Endothelial cell of umbilical vein (primary cell): ENCODE data around the gene GOLGA6A. TPM values are rescaled to one million over a fixed set of nuclear protein-coding genes. Genes with fewer than 3 reads are reported as not detected.

Experiments
- BruUV-seq: library from RNA; stranded (reverse); fragments of 400-500 nt; replicated peaks from 2 replicates; lab custom pipeline; 2021; lab: Mats Ljungman, UMichigan
- CTCF ChIA-PET: fragments of 300-600, 350-600 bp; sonication (Branson Sonifier 250); formaldehyde crosslinking; loops from one replicate; lab custom pipeline; 2021; ENCODE audit warnings: antibody characterized with exemption, inconsistent platforms; lab: Charles Lee
- POLR2A ChIA-PET: fragments of 300-600, 350-600 bp; sonication (Branson Sonifier 250); formaldehyde crosslinking; loops from one replicate; lab custom pipeline; 2021; ENCODE audit warnings: antibody characterized with exemption, inconsistent platforms; lab: Charles Lee
- DNase-seq: peaks from one replicate; pipeline ENCODE4 v3.0.0-alpha.2; 2011; ENCODE audit warnings: low read depth, low spot score
- FAIRE-seq: peaks from 2 replicates; lab custom pipeline; 2011; peaks lifted over from hg19 to GRCh38; lab: Jason Lieb, UNC
- H2AFZ ChIP-seq: 2 replicates; pipeline ENCODE4 v1.6.0; 2012; ENCODE audit warnings: low read depth, low read length, control low read depth, inconsistent platforms
- H3K27ac ChIP-seq: 2 replicates; pipeline ENCODE4 v1.5.1; 2011; ENCODE audit warnings: low read depth, mild to moderate bottlenecking, control low read depth, low read length, moderate library complexity; ENCODE audit not compliant: insufficient read depth
- H3K27me3 ChIP-seq, 2 experiments: 2 replicates each; pipeline versions ENCODE4 v1.6.0 to v1.6.1; 2011; ENCODE audit warnings: low read length in 2 of 2, mixed read lengths in 1 of 2; ENCODE audit not compliant: control insufficient read depth in 2 of 2, insufficient read depth in 2 of 2
- H3K36me3 ChIP-seq, 2 experiments: 2 replicates in 1 of 2; 3 replicates in 1 of 2; pipeline ENCODE4 v1.5.1; 2011; ENCODE audit warnings: low read length in 2 of 2, mild to moderate bottlenecking in 1 of 2, moderate library complexity in 1 of 2; ENCODE audit not compliant: control insufficient read depth in 2 of 2, insufficient read depth in 2 of 2; ENCODE audit errors: extremely low read depth in 1 of 2
- H3K4me1 ChIP-seq: 3 replicates; pipeline ENCODE4 v1.5.1; 2011; ENCODE audit warnings: mild to moderate bottlenecking, low read length; ENCODE audit not compliant: control insufficient read depth, insufficient read depth; ENCODE audit errors: extremely low read depth
- H3K4me2 ChIP-seq: 2 replicates; pipeline ENCODE4 v1.6.1; 2011; ENCODE audit warnings: low read length, control low read depth, mixed read lengths; ENCODE audit not compliant: insufficient read depth
- H3K4me3 ChIP-seq, 3 experiments: fragments of 200-600 bp in 1 of 3; sonication (generic), shearing (Covaris generic) in 1 of 3; replicated peaks in 1 of 3; 2 replicates each; pipeline ENCODE4 v1.5.1; 2011 to 2016; ENCODE audit warnings: control low read depth in 3 of 3, low read length in 3 of 3, mild to moderate bottlenecking in 2 of 3, inconsistent platforms in 1 of 3, low read depth in 1 of 3, moderate library complexity in 1 of 3; ENCODE audit not compliant: insufficient read depth in 1 of 3
- H3K79me2 ChIP-seq: 2 replicates; pipeline ENCODE4 v1.6.0; 2012; ENCODE audit warnings: low read length, inconsistent platforms; ENCODE audit not compliant: control insufficient read depth, insufficient read depth
- H3K9ac ChIP-seq: replicated peaks from 2 replicates; pipeline ENCODE3; 2011; ENCODE audit warnings: low read length, control low read depth; ENCODE audit not compliant: insufficient read depth; ENCODE audit errors: extremely low read depth
- H3K9me1 ChIP-seq: replicated peaks from 3 replicates; pipeline ENCODE4 v1.6.0; 2011; ENCODE audit warnings: mild to moderate bottlenecking, low read length; ENCODE audit not compliant: control insufficient read depth, insufficient read depth; ENCODE audit errors: extremely low read depth
- H3K9me3 ChIP-seq: replicated peaks from 2 replicates; pipeline ENCODE4 v1.5.1; 2012; ENCODE audit warnings: low read length, inconsistent platforms; ENCODE audit not compliant: control insufficient read depth, insufficient read depth
- H4K20me1 ChIP-seq: replicated peaks from 2 replicates; pipeline ENCODE3; 2011; ENCODE audit warnings: mild to moderate bottlenecking, low read length; ENCODE audit not compliant: control insufficient read depth, insufficient read depth; ENCODE audit errors: extremely low read depth
- EZH2 ChIP-seq: IDR thresholded peaks from 2 replicates; pipeline ENCODE4 v1.6.1; 2012; ENCODE audit warnings: borderline replicate concordance, low read depth, mild to moderate bottlenecking, moderate library complexity, low read length, inconsistent platforms; ENCODE audit not compliant: severe bottlenecking
- GATA2 ChIP-seq: IDR thresholded peaks from 2 replicates; pipeline ENCODE4 v1.7.0; 2011; ENCODE audit warnings: low read depth, mild to moderate bottlenecking, moderate library complexity, mixed read lengths, low read length; ENCODE audit not compliant: insufficient read length, insufficient read depth
- JUN ChIP-seq: IDR thresholded peaks from 2 replicates; pipeline ENCODE4 v1.6.1; 2011; ENCODE audit warnings: borderline replicate concordance, low read depth; ENCODE audit not compliant: insufficient read length, insufficient read depth
- POLR2AphosphoS5 ChIP-seq: IDR thresholded peaks from 2 replicates; pipeline ENCODE4 v1.6.1; 2012; ENCODE audit warnings: low read depth, mild to moderate bottlenecking, control low read depth, low read length, moderate library complexity; ENCODE audit not compliant: insufficient read depth
- dilution Hi-C: fragments of 300-500 bp; cut with MboI; formaldehyde crosslinking; loops from one replicate; pipeline ENCODE4 v1.15.0; 2019; ENCODE audit warnings: low sequenced_read_pairs; ENCODE audit not compliant: extremely low pct_ligation_motif_present
- intact Hi-C: fragments of 100-400 bp; cut with micrococcal nuclease; formaldehyde crosslinking; loops from one replicate; pipeline ENCODE4 v1.10.0; 2022
- polyA plus RNA-seq, 4 experiments: library from polyadenylated mRNA; depleted of rRNA in 3 of 4; stranded (reverse) in 3 of 4; unstranded in 1 of 4; fragments of >200 nt; gene quantifications; 2 replicates each; pipeline versions ENCODE4 v1.2.1 to v1.2.3, GENCODE V29; 2011 to 2012; ENCODE audit warnings: missing spikeins in 1 of 4
- total RNA-seq: library from RNA; stranded (reverse); gene quantifications from 2 replicates; pipeline ENCODE4 v1.2.3, GENCODE V29; 2021
- TF ChIP-seq, protein P1 (sequence below): IDR thresholded peaks from 2 replicates; pipeline ENCODE4 v1.6.1; 2011; ENCODE audit not compliant: insufficient read depth, insufficient read length
- TF ChIP-seq, protein P2 (sequence below), 2 donors: IDR thresholded peaks; 1 replicate in 1 of 2; 2 replicates in 1 of 2; pipeline ENCODE4 v1.5.1; 2011; ENCODE audit warnings: low read length in 2 of 2, mild to moderate bottlenecking in 2 of 2, moderate library complexity in 2 of 2, control low read depth in 1 of 2, inconsistent platforms in 1 of 2, low read depth in 1 of 2; ENCODE audit not compliant: insufficient read depth in 1 of 2; ENCODE audit errors: extremely low read depth in 1 of 2

GOLGA6A gene
- total and polyA plus RNA-seq, 2 donors (not counting 3 experiments of a cell fraction or from before 2014, with no cell fraction given), result not detected

DNA sequence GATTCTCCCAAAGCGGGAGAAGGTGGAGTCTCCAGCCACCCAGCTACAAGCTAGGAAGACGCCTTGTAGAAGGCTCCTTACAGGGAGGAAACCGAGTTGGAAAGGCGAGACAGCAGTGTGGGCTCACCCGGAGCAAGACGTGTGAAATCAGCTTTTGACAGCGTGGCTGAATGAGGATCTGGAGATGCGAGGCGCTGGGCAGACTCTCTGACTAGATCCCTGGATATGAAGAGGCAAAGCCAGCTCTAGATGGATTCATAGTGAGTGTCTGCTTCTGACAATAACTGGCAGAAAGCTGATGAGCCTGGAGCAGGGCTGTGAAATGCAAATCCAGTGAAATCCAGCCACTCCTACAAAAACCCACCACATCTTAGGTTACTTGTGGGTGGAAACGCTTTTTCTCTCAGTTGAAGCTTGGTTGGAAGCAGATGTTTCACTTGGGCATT, 41.0 kb downstream of the GOLGA6A start:
- no TSS peak for BruUV-seq
- Histone ChIP-seq H3K4me3 (no peak overlapping the region), H3K4me1 (peaks cover 9% of the 10 kb centered on the region), H3K9me1 (no peaks in the 10 kb centered on the region), H3K36me3 (no peaks in the 10 kb centered on the region), H3K9ac (no peak overlapping the region), H3K4me2 (no peak overlapping the region), H4K20me1 (no peaks in the 10 kb centered on the region), H3K9me3 (no peaks in the 10 kb centered on the region), H3K27ac (no peak overlapping the region), H2AFZ (no peak overlapping the region), H3K27me3 (no peaks in the 10 kb centered on the region), H3K79me2 (no peaks in the 10 kb centered on the region)
- TF ChIP-seq JUN (no peak), EZH2 (no peak), GATA2 (no peak), POLR2AphosphoS5 (no peak)
- TF ChIP-seq, protein P1, sequence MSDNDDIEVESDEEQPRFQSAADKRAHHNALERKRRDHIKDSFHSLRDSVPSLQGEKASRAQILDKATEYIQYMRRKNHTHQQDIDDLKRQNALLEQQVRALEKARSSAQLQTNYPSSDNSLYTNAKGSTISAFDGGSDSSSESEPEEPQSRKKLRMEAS, result no peak
- TF ChIP-seq, protein P2, sequence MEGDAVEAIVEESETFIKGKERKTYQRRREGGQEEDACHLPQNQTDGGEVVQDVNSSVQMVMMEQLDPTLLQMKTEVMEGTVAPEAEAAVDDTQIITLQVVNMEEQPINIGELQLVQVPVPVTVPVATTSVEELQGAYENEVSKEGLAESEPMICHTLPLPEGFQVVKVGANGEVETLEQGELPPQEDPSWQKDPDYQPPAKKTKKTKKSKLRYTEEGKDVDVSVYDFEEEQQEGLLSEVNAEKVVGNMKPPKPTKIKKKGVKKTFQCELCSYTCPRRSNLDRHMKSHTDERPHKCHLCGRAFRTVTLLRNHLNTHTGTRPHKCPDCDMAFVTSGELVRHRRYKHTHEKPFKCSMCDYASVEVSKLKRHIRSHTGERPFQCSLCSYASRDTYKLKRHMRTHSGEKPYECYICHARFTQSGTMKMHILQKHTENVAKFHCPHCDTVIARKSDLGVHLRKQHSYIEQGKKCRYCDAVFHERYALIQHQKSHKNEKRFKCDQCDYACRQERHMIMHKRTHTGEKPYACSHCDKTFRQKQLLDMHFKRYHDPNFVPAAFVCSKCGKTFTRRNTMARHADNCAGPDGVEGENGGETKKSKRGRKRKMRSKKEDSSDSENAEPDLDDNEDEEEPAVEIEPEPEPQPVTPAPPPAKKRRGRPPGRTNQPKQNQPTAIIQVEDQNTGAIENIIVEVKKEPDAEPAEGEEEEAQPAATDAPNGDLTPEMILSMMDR (IDR thresholded peaks at IDR 0.05; ENCODE audit: extremely low read depth in 1 of 2, insufficient read depth in 1 of 2, low read depth in 1 of 2, low read length in 2 of 2), result no peak
- FAIRE-seq (no peak), DNase-seq (no peak)
- dilution Hi-C loops, result no loop called here
- CTCF ChIA-PET, result interaction anchor here (1.0 to 15.1 kb wide), 8 partner anchors 8 to 90 kb away, joined by 3 to 651 read pairs (median 8); partner anchors contain the start of gene PML
- intact Hi-C loops, result no loop called here
- POLR2A ChIA-PET, result interaction anchor here (0.6 kb wide), 1 partner anchor 47 kb away, joined by 3 read pairs; the partner anchor contains the start of gene PML
